GM19099 (cell line): ENCODE measurements around the gene AK8.

Experiments
- POLR2A ChIP-seq: IDR thresholded peaks from 3 replicates; pipeline ENCODE4 v1.6.1; 2011; ENCODE audit warnings: low read depth; ENCODE audit not compliant: insufficient read length; ENCODE audit errors: extremely low read depth

The AK8 gene

DNA sequence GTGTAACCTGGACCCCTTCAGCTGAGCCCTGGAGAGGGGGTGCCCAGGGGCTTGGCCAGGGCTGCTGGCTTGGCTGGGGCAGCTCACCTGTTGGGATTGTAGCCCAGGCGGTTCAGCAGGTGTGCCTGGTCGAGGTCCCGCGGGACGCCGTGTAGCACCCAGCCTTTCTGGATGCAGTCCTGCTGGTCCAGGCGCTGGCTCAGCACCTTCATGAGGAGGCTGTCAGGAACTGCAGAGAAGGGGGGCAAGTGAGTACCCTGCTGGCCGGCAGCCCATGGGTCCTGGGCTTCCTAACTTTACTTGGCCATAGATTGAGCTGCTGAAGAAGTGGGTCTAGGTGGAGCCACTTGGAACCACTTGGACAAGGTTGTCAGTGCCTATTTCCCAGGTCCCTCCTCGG lies 85.5 kb downstream of the AK8 start:
- no peak for TF ChIP-seq POLR2A

DNA sequence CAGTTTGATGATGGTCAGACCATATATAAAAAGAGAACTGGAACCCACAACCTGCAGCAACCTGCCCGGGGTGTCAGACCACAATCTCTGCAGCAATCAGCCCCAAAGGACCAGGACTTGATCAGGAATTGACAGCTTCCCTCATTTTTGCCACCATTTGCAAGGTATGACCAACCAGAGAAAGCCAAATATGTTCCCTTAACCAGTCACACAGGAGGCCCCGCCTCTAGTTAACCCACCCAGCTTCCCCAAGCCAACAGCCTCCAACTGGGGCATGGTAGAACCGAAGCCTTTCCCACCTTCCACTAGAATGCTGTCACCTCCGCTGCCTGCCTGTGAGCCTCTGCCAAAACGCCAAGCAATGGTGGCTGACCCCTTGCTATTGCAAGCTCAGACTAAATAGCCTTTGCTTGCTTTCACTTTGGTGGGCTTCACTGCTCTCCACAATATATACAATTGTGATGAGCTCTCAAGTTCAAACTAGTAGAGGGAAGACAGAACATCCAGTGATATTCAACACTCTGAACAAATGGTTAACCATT lies 86.3 kb downstream of the AK8 start:
- TF ChIP-seq POLR2A: no peak

GRCh38 chr9:132789719-132790118 lies 88.4 kb downstream of the AK8 start:
- TF ChIP-seq POLR2A: no peak

DNA sequence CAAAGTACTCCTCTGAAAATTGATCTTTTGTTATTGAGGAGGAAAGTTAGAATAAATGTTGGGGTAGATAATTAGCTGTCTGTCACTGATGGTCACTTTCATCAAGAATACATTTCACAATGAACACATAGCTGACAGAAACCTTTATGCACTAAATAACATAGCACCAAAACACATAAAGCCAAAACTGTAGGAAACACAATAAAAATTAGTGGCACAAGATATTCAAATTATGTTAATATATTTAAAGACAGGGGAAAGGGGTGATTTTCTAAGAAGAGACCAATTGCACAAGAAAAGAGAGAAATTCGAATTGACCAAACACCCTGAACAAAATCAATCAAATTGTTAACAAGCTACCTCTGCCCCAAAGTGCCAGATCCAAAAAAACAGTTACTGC lies 89.7 kb downstream of the AK8 start:
- TF ChIP-seq POLR2A: no peak

DNA sequence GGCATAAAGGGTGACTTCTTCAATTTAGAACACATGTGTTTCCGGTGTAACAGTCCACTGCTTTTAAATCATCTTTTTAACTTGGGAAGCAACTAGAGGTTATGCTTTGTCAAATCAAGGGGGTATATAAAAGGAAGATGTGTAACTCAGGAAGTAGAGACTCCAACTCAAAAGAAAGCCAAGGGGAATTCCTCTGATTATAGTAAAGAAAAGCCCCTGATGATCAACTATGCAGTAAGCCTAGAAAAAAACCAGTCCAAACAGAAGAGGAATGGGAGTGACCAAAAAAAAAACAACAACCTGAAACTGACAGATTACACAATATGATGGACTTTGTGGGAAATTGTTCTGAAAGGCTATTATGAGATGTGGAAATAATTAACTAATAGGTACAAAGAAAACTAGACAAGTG lies 90.3 kb downstream of the AK8 start:
- no peak for TF ChIP-seq POLR2A

- TF ChIP-seq POLR2A: no peak
Measured at GRCh38 chr9:132784286-132784830, 93.7 kb downstream of the AK8 start.

GRCh38 chr9:132783006-132783405 lies 95.1 kb downstream of the AK8 start:
- no peak for TF ChIP-seq POLR2A

DNA sequence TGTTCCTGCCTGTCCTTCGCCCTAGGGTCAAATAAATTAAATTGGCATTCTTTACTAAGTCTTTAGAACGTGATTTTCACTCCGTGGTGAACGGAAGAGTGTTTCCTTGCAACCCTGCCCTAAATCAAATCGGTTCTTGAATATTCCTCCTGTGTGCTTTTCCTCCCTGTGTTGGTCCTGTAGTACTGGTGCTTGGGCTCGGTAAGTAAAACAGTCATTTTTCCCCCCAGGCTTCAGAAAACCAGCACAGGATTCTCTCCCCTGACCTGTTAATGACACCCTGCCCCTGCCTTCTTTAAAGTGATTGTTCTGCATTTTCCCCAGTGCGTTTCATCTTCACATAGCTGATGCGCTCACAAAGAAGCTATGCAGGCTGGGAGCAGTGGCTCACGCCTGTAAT lies 96.0 kb downstream of the AK8 start:
- TF ChIP-seq POLR2A: no peak

DNA sequence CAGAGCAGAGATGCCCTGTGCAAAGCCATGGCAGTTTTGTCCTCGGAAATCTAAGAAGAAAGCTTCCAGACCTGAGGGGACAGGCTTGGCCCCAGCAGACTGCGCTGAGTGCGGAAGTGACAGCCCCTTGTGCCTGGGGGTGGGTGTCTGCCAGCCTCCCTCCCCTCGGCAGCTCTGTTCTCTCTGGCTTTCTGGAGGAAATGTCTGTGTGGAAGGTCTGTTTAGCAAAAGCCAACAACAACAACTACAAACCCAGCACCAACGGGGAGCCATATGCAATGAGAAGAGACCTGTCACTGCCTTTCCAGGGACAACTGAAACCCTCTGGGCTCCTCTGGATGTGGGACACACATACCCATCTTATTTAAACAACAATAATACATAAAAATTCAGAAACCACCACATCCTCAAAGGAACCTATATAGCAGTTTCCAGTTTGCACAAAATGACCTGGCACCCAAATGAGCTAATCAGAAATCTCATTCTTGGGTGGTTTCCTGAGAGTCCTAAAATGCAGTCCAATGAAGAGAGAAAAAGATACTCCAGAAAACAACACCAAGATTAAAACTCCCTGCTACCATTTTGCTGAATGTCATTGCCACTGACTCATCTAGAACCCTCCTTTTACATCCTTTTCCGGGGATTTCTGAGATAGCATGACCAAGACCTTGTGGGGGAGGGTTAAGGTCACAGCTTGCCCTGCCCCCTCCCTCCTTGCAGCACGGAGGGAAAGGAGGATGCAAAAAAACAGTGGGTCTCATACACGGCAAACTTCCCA lies 97.7 kb downstream of the AK8 start:
- TF ChIP-seq POLR2A: no peak

GRCh38 chr9:132776891-132777290 lies 101.2 kb downstream of the AK8 start:
- no peak for TF ChIP-seq POLR2A

GRCh38 chr9:132776268-132776667 lies 101.8 kb downstream of the AK8 start:
- TF ChIP-seq POLR2A: no peak

DNA sequence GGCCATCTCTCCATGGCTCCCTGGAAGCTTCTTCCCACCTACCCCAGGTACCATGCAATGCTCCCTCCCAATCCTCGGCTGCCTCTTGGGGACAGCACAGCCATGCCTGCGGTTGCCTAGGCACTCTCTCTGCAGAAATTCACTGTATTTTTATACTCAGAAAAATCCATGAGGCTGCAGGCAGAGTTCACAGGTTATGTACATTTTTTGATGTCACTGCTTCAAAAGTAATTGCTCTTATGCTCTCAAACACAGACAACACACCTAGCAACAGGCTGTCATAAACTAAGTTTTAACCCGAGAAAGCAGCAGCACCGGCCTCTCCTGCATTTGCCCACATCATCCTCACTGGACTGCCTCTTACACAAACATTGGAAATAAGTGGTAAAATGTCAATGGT lies 102.4 kb downstream of the AK8 start:
- TF ChIP-seq POLR2A: no peak

- no peak for TF ChIP-seq POLR2A
Measured at GRCh38 chr9:132774886-132775285, 103.2 kb downstream of the AK8 start.

- no peak for TF ChIP-seq POLR2A
Measured at GRCh38 chr9:132773764-132774339, 104.2 kb downstream of the AK8 start.

GRCh38 chr9:132773093-132773492 lies 105.0 kb downstream of the AK8 start:
- TF ChIP-seq POLR2A: no peak

DNA sequence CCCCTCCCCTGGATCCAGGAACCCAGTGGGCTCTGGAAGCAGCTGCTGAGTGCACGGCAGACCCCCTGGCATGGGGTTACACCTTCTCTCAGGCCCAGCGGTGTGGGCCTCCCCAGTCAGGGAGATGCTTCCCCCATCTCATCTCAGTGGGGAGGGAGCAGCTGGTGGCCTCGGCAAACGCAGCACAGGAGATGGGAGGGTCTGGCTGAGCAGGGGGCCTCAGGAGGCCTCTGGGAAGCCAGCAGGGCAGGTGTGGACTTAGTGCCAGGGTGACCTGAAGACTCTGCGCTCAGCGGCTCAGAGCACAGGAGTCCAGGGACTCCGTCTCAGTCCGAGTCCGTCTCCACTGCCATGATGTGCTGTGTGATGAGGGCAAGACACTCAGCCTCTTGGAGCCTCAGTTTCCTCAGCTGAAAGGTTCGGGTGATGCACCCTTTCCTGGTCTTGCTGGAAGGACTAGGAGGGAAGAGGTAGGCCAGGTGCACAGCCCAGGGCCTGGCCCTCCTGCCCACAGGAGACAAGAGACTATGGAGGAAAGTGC lies 107.2 kb downstream of the AK8 start:
- no peak for TF ChIP-seq POLR2A
